ENCODE measurements around the gene KRT6C. TPM values are rescaled to one million over a fixed set of nuclear protein-coding genes. Genes with fewer than 3 reads are reported as not detected.
"Not testable (repeated sequence)": the region's sequence is repeated elsewhere in the genome, so short reads cannot be mapped to it uniquely, and the experiment has no call there.

Gene KRT6C
- total RNA-seq, 2 donors from 2014 or later: not detected

- Histone ChIP-seq H3K4me3 (no peak overlapping the region), H3K27me3 (no peaks in the 10 kb centered on the region), H3K9me3 (no peaks in the 10 kb centered on the region), H3K4me1 (no peaks in the 10 kb centered on the region), H3K36me3 (replicated peaks in 1 of 2; ENCODE audit: insufficient read depth in 1 of 2, low read depth in 2 of 2) (no peaks in the 10 kb centered on the region), H3K27ac (no peak overlapping the region)
- 56 to 60% methylated on average over 3 of the region's 3 CpGs for WGBS, 2 donors
- intact Hi-C loops (cut with DNase I): no loop called here
- DNase-seq (no peak), ATAC-seq (no peak)
- TF ChIP-seq POLR2A (IDR thresholded peaks at IDR 0.05) (no peak), CTCF (IDR thresholded peaks at IDR 0.05) (no peak)
Measured at GRCh38 chr12:52495389-52495788, 21.8 kb upstream of the KRT6C start.

GRCh38 chr12:52494518-52494917, 20.9 kb upstream of the KRT6C start:
- ATAC-seq: no peak
- TF ChIP-seq POLR2A (IDR thresholded peaks at IDR 0.05) (no peak), CTCF (IDR thresholded peaks at IDR 0.05) (no peak)
- no peaks in the 10 kb centered on the region for H3K36me3 ChIP-seq (replicated peaks in 1 of 2; ENCODE audit: insufficient read depth in 1 of 2, low read depth in 2 of 2)
- WGBS, 2 donors: 63 to 69% methylated on average over 4 of the region's 4 CpGs
- H3K27me3 ChIP-seq: no peaks in the 10 kb centered on the region
- H3K9me3 ChIP-seq: no peaks in the 10 kb centered on the region
- DNase-seq: peak in 2 of 4 donors; percentile 23 to 56
- H3K27ac ChIP-seq: no peak overlapping the region
- no peaks in the 10 kb centered on the region for H3K4me1 ChIP-seq
- intact Hi-C loops (cut with DNase I): no loop called here
- no peak overlapping the region for H3K4me3 ChIP-seq

GRCh38 chr12:52494100-52494499, 20.5 kb upstream of the KRT6C start:
- Histone ChIP-seq H3K36me3 (replicated peaks in 1 of 2; ENCODE audit: insufficient read depth in 1 of 2, low read depth in 2 of 2) (no peaks in the 10 kb centered on the region), H3K4me3 (no peak overlapping the region), H3K27ac (no peak overlapping the region), H3K9me3 (no peaks in the 10 kb centered on the region), H3K4me1 (no peaks in the 10 kb centered on the region), H3K27me3 (no peaks in the 10 kb centered on the region)
- WGBS, 2 donors: 58 to 77% methylated on average over 1 of the region's 1 CpG
- no peak for DNase-seq
- intact Hi-C loops (cut with DNase I): no loop called here
- no peak for ATAC-seq
- TF ChIP-seq CTCF (IDR thresholded peaks at IDR 0.05): no peak
- no peak for TF ChIP-seq POLR2A (IDR thresholded peaks at IDR 0.05)

DNA sequence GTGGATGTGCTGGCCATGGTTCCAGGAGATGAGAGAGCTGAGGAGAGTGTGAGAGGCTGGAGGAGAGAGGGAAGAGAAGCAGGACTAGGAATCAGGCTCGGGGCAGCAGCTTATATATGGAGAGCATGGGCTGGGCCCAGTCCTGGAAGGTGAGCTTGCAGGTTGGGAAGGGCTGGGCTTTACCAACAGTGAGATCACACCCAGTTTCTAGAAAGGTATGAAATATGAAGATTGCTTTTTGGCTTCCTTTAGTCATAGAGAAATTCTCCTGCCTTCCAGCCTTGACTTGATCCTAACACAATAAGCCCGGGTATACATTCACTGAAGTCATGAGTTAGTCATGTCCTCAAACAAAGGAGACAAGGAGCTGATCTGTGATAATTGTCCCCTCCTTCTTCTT, 19.6 kb upstream of the KRT6C start, which contains the start of gene KRT6A:
Gene KRT6A, minus strand, starts transcription at position 86 of the 400 bp plus-strand sequence. Its CDS starts 69 bp downstream, at position 17.
- intact Hi-C loops (cut with DNase I): no loop called here
- DNase-seq (no peak), ATAC-seq (no peak)
- H3K36me3 ChIP-seq (replicated peaks in 1 of 2; ENCODE audit: insufficient read depth in 1 of 2, low read depth in 2 of 2): no peaks in the 10 kb centered on the region
- no peak within 1 kb of the TSS for H3K27ac ChIP-seq
- TF ChIP-seq POLR2A (IDR thresholded peaks at IDR 0.05) (no peak), CTCF (IDR thresholded peaks at IDR 0.05) (no peak)
- 74 to 89% methylated on average over 2 of the region's 2 CpGs for WGBS, 2 donors
- H3K9me3 ChIP-seq: no peaks in the 10 kb centered on the region
- no peaks in the 10 kb centered on the region for H3K4me1 ChIP-seq
- H3K4me3 ChIP-seq: no peak within 1 kb of the TSS
- no peaks in the 10 kb centered on the region for H3K27me3 ChIP-seq

DNA sequence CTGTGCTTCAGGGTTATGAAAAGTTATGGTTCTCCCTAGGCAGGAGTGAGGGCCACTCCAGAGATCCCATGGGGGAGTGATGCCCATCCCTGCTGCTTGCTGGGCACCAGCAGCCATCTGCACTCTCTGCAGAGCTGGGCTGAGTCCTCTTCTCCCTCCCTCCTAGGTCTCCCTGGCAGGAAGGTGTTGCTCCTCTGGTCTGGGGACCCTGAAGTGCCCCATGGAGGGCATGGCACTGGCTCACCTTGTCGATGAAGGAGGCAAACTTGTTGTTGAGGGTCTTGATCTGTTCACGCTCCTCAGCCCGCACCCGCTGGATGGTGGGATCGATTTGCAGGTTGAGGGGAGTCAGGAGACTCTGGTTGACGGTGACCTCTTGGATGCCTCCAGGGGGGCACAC, 18.8 kb upstream of the KRT6C start:
- H3K36me3 ChIP-seq (replicated peaks in 1 of 2; ENCODE audit: insufficient read depth in 1 of 2, low read depth in 2 of 2); ATAC-seq; DNase-seq; H3K27me3 ChIP-seq; H3K27ac ChIP-seq; H3K9me3 ChIP-seq; H3K4me3 ChIP-seq; H3K4me1 ChIP-seq; intact Hi-C loops (cut with DNase I): not testable (repeated sequence)
- WGBS, 2 donors: 83 to 88% methylated on average over 3 to 6 of the region's 6 CpGs

DNA sequence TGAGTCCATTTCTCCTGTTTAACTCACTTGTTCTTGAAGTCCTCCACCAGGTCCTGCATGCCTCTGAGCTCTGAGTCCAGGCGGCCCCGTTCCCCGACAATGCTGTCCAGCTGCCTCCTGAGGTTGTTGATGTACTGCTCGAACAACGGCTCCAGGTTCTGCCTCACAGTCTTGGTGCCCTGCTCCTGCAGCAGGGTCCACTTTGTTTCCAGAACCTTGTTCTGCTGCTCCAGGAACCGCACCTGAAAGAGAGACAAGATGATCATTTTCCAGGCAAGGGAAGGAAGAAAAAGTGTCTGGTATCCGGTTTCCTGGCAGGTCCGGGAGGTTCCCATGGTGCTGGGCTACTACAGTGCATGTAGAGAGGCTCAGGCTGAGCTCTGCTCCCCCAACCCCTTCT, 17.9 kb upstream of the KRT6C start:
- ATAC-seq; intact Hi-C loops (cut with DNase I): not testable (repeated sequence)
- WGBS, 2 donors: 60 to 66% methylated on average over 8 of the region's 8 CpGs

More for the DNA sequence above, 17.9 kb upstream of the KRT6C start:
- not testable (repeated sequence) for H3K27ac ChIP-seq; H3K4me1 ChIP-seq; H3K4me3 ChIP-seq; H3K36me3 ChIP-seq (replicated peaks in 1 of 2; ENCODE audit: insufficient read depth in 1 of 2, low read depth in 2 of 2); DNase-seq; H3K27me3 ChIP-seq; H3K9me3 ChIP-seq
